NCI-H128 (cell line): ENCODE data around the gene HIF1A.
"Not testable (repeated sequence)": the region's sequence is repeated elsewhere in the genome, so short reads cannot be mapped to it uniquely, and the experiment has no call there.

ENCODE experiments used
- DNase-seq: peaks from one replicate; lab custom pipeline; 2025; ENCODE audit not compliant: unreplicated experiment; lab: John Stamatoyannopoulos, UW

HIF1A gene

GRCh38 chr14:61746346-61746745, 51.0 kb downstream of the HIF1A start:
- not testable (repeated sequence) for DNase-seq

- no peak for DNase-seq
Observed at GRCh38 chr14:61746881-61747280, 51.6 kb downstream of the HIF1A start.

- DNase-seq, result no peak
Observed at GRCh38 chr14:61747342-61747741, 52.0 kb downstream of the HIF1A start.

GRCh38 chr14:61749264-61749663, 54.0 kb downstream of the HIF1A start:
- DNase-seq, result no peak

GRCh38 chr14:61749867-61750266, 54.6 kb downstream of the HIF1A start:
- peak; percentile 74 for DNase-seq

- peak; percentile 79 for DNase-seq
Observed at GRCh38 chr14:61750708-61751474, 55.6 kb downstream of the HIF1A start.

- no peak for DNase-seq
Observed at GRCh38 chr14:61751475-61751989, 56.2 kb downstream of the HIF1A start.

GRCh38 chr14:61752626-61753025, 57.3 kb downstream of the HIF1A start:
- no peak for DNase-seq

- no peak for DNase-seq
Observed at GRCh38 chr14:61753631-61754030, 58.3 kb downstream of the HIF1A start.

GRCh38 chr14:61754627-61755381, 59.5 kb downstream of the HIF1A start:
- no peak for DNase-seq

- DNase-seq, result not testable (repeated sequence)
Observed at GRCh38 chr14:61755382-61755742, 60.0 kb downstream of the HIF1A start.

GRCh38 chr14:61756135-61756534, 60.8 kb downstream of the HIF1A start:
- no peak for DNase-seq

GRCh38 chr14:61759878-61760277, 64.6 kb downstream of the HIF1A start:
- no peak for DNase-seq

- DNase-seq, result no peak
Observed at GRCh38 chr14:61761557-61761956, 66.2 kb downstream of the HIF1A start.

GRCh38 chr14:61761959-61762786, 66.9 kb downstream of the HIF1A start, which contains the start of gene SNAPC1:
TSS of gene SNAPC1 (plus strand) at chr14:61762420. CDS start at chr14:61762461, 41 bp downstream.
- peak; percentile 99 for DNase-seq

- DNase-seq, result no peak
Observed at GRCh38 chr14:61764342-61765122, 69.2 kb downstream of the HIF1A start.

- no peak for DNase-seq
Observed at GRCh38 chr14:61765225-61765943, 70.1 kb downstream of the HIF1A start.

- no peak for DNase-seq
Observed at GRCh38 chr14:61766151-61766550, 70.8 kb downstream of the HIF1A start.

GRCh38 chr14:61768240-61768639, 72.9 kb downstream of the HIF1A start:
- no peak for DNase-seq

- no peak for DNase-seq
Observed at GRCh38 chr14:61769893-61770292, 74.6 kb downstream of the HIF1A start.
